GM12878 (cell line): Measurements from ENCODE around the gene NPAS3. TPM values are rescaled to one million over a fixed set of nuclear protein-coding genes. Genes with fewer than 3 reads are reported as not detected.

Experiments used
- ATAC-seq: fragments of 200-7000 bp; cut with Tn5 transposase; 3 replicates; pipeline ENCODE4 v1.9.1; 2020; ENCODE audit warnings: mild to moderate bottlenecking, moderate library complexity
- BruUV-seq: library from RNA; stranded (reverse); fragments of 400-500 nt; replicated peaks from 2 replicates; lab custom pipeline; 2021; lab: Mats Ljungman, UMichigan
- CTCF ChIA-PET: fragments of 300-600 bp; sonication (Branson Sonifier 250); formaldehyde crosslinking; extraction: SDS; loops from one replicate; lab custom pipeline; 2021; ENCODE audit warnings: inconsistent platforms; lab: Yijun Ruan, JAX
- POLR2A ChIA-PET: fragments of 350-600 bp; formaldehyde crosslinking; extraction: SDS; loops from one replicate; lab custom pipeline; 2021; ENCODE audit warnings: inconsistent platforms; lab: Charles Lee
- RAD21 ChIA-PET: fragments of 300-600 bp; sonication (Branson Sonifier 250); formaldehyde crosslinking; loops from one replicate; lab custom pipeline; 2023; ENCODE audit warnings: antibody characterized with exemption; ENCODE audit not compliant: unreplicated experiment; lab: Charles Lee
- SMC1A ChIA-PET: fragments of 300-600 bp; sonication (Branson Sonifier 250); formaldehyde crosslinking; loops from one replicate; lab custom pipeline; 2023; ENCODE audit not compliant: unreplicated experiment, uncharacterized antibody; lab: Charles Lee
- DNase-seq: peaks from one replicate; pipeline ENCODE4 v3.0.0-alpha.2; 2011; ENCODE audit warnings: low read depth, low spot score
- FAIRE-seq: peaks from 3 replicates; lab custom pipeline; 2011; peaks lifted over from hg19 to GRCh38; lab: Jason Lieb, UNC
- H2AFZ ChIP-seq: 2 replicates; pipeline ENCODE4 v1.6.0; 2011; ENCODE audit warnings: low read depth, low read length, control low read depth; ENCODE audit not compliant: control insufficient read depth
- H3K27ac ChIP-seq: 2 replicates; pipeline ENCODE4 v1.5.1; 2011; ENCODE audit warnings: control low read depth; ENCODE audit not compliant: control insufficient read depth, insufficient read depth
- H3K27me3 ChIP-seq, 2 experiments: replicated peaks in 1 of 2; 2 replicates each; pipeline versions ENCODE4 v1.6.0 to v1.6.1; 2011; ENCODE audit warnings: low read length in 1 of 2; ENCODE audit not compliant: control insufficient read depth in 2 of 2, insufficient read depth in 2 of 2
- H3K36me3 ChIP-seq, 2 experiments: 2 replicates each; pipeline ENCODE4 v1.5.1; 2011; ENCODE audit warnings: low read length in 1 of 2; ENCODE audit not compliant: control insufficient read depth in 2 of 2, insufficient read depth in 2 of 2
- H3K4me1 ChIP-seq: 2 replicates; pipeline ENCODE4 v1.6.1; 2011; ENCODE audit warnings: mild to moderate bottlenecking, low read length, moderate library complexity, mixed read lengths; ENCODE audit not compliant: control insufficient read depth, insufficient read depth
- H3K4me2 ChIP-seq: 2 replicates; pipeline ENCODE4 v1.6.0; 2011; ENCODE audit warnings: control low read depth; ENCODE audit not compliant: control insufficient read depth, insufficient read depth
- H3K4me3 ChIP-seq: fragments of 200-600 bp; sonication (generic); 2 replicates; pipeline ENCODE4 v1.5.1; 2016
- H3K79me2 ChIP-seq: 2 replicates; pipeline ENCODE4 v1.6.0; 2011; ENCODE audit warnings: low read length; ENCODE audit not compliant: control insufficient read depth, insufficient read depth
- H3K9ac ChIP-seq: 2 replicates; pipeline ENCODE4 v1.8.0; 2011; ENCODE audit warnings: low read length, control low read depth, mixed read lengths; ENCODE audit not compliant: control insufficient read depth, insufficient read depth
- H3K9me3 ChIP-seq: replicated peaks from 3 replicates; pipeline ENCODE4 v1.5.1; 2011; ENCODE audit warnings: mild to moderate bottlenecking, low read length; ENCODE audit not compliant: control insufficient read depth, insufficient read depth
- H4K20me1 ChIP-seq: 2 replicates; pipeline ENCODE4 v1.6.0; 2011; ENCODE audit not compliant: control insufficient read depth, insufficient read depth
- CBX3 ChIP-seq: fragments of 200-600 bp; sonication (generic); IDR thresholded peaks from 2 replicates; pipeline ENCODE4 v1.6.1; 2016; ENCODE audit warnings: low read depth, borderline replicate concordance
- CHD4 ChIP-seq: fragments of 200-600 bp; sonication (generic); IDR thresholded peaks from 2 replicates; pipeline ENCODE4 v1.6.1; 2016; ENCODE audit warnings: mild to moderate bottlenecking
- IKZF2 ChIP-seq, 2 experiments: fragments of 450-650 bp; IDR thresholded peaks; 2 replicates each; pipeline ENCODE4 v1.6.1; 2017; ENCODE audit warnings: mild to moderate bottlenecking in 2 of 2, moderate library complexity in 2 of 2
- KAT2A ChIP-seq: conservative IDR thresholded peaks from 2 replicates; pipeline ENCODE4 v1.6.1; 2011; ENCODE audit warnings: low read depth, low read length; ENCODE audit not compliant: control insufficient read depth
- KLF5 ChIP-seq: fragments of 450-650 bp; IDR thresholded peaks from 2 replicates; pipeline ENCODE4 v1.6.1; 2014; ENCODE audit warnings: mild to moderate bottlenecking; ENCODE audit not compliant: partially characterized antibody
- MTA3 ChIP-seq: IDR thresholded peaks from 2 replicates; pipeline ENCODE4 v1.6.1; 2012; ENCODE audit warnings: low read length, inconsistent platforms, borderline replicate concordance
- NRF1 ChIP-seq: conservative IDR thresholded peaks from 2 replicates; pipeline ENCODE4 v1.6.1; 2011; ENCODE audit warnings: mild to moderate bottlenecking, low read depth, low read length, improper control_type of control experiment
- PKNOX1 ChIP-seq: fragments of 450-650 bp; IDR thresholded peaks from 2 replicates; pipeline ENCODE4 v1.6.1; 2016; ENCODE audit warnings: mild to moderate bottlenecking
- SRF ChIP-seq, 2 experiments: IDR thresholded peaks; 2 replicates each; pipeline ENCODE4 v1.6.1; 2011; ENCODE audit warnings: low read depth in 2 of 2, low read length in 2 of 2, mild to moderate bottlenecking in 1 of 2, moderate library complexity in 1 of 2
- ZNF622 ChIP-seq: fragments of 450-650 bp; IDR thresholded peaks from 2 replicates; pipeline ENCODE4 v1.6.1; 2017; ENCODE audit warnings: mild to moderate bottlenecking, inconsistent platforms
- ZSCAN29 ChIP-seq: fragments of 450-650 bp; IDR thresholded peaks from 2 replicates; pipeline ENCODE4 v1.6.1; 2017; ENCODE audit warnings: mild to moderate bottlenecking, moderate library complexity
- WGBS: methylation state at CpG from one replicate; pipeline ENCODE4 v1.1.6; 2016; ENCODE audit warnings: low lambda C conversion rate; ENCODE audit not compliant: insufficient replicate concordance, insufficient coverage; ENCODE audit errors: missing lambda C conversion rate; 5-methylcytosine and 5-hydroxymethylcytosine counted together
- in situ Hi-C: fragments of 300-500 bp; cut with MboI; formaldehyde crosslinking; loops from 9 replicates; pipeline ENCODE4 v1.14.3; 2018; ENCODE audit warnings: mixed read lengths
- intact Hi-C: fragments of 100-400 bp; cut with micrococcal nuclease; formaldehyde crosslinking; loops from one replicate; pipeline ENCODE4 v1.14.2; 2022; ENCODE audit not compliant: unreplicated experiment
- polyA plus RNA-seq, 11 experiments: library from polyadenylated mRNA; depleted of rRNA in 4 of 11; unstranded in 6 of 11; stranded (reverse) in 5 of 11; fragments of >200 nt; fragmentation: Nextera tagmentation in 4 of 11; fragmentation: Illumina TruSeq in 1 of 11; extraction: Ambion mirVana in 4 of 11; extraction: Trizol in 1 of 11; gene quantifications; 1 replicate in 1 of 11; 2 replicates in 10 of 11; pipeline versions ENCODE4 v1.2.1 to v1.2.3, GENCODE V29; 2011 to 2016; ENCODE audit warnings: inconsistent platforms in 2 of 11, missing spikeins in 2 of 11, low read depth in 1 of 11
- total RNA-seq, 4 experiments: library from RNA; depleted of rRNA in 3 of 4; stranded (reverse); fragments of >200 nt in 3 of 4; fragmentation: Illumina TruSeq in 1 of 4; extraction: Trizol in 1 of 4; gene quantifications; 2 replicates each; pipeline versions ENCODE4 v1.2.1 to v1.2.3, GENCODE V29; 2013 to 2021
- TF ChIP-seq, protein P1 (sequence below): fragments of 450-650 bp; IDR thresholded peaks from 2 replicates; pipeline ENCODE4 v1.6.1; 2018; ENCODE audit warnings: mild to moderate bottlenecking, low read depth, moderate library complexity; ENCODE audit not compliant: partially characterized antibody

NPAS3 gene
- total and polyA plus RNA-seq, 10 of the 15 experiments (the other 5 are each of a cell fraction or from before 2014, with no cell fraction given): under 0.01 to 2.7 (median 0.03) TPM; not detected in 6

DNA sequence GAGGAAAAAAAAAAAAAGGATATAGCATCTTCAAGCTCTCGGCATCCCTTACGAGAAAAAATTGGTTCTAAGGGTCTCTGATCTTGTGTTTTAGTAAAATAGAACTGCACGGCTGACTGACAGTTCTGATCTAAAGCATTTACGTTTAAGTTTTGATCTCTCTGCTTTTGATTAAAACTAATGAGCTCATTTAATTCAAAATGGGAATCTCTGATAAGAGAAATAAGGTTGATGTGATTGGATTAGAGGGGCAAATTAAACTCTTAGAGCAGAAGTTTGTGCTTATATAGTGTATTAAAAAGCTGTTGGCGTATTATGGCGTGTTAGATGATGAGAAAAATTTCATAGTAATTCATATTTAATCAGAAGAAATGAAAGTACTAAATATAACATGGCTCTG is 794.6 kb downstream of the NPAS3 start:
- no peak for DNase-seq
- Histone ChIP-seq H2AFZ (no peak overlapping the region), H3K9me3 (no peaks in the 10 kb centered on the region), H3K36me3 (no peaks in the 10 kb centered on the region), H4K20me1 (no peaks in the 10 kb centered on the region), H3K4me1 (no peaks in the 10 kb centered on the region), H3K9ac (no peak overlapping the region), H3K4me3 (no peak overlapping the region), H3K79me2 (no peaks in the 10 kb centered on the region), H3K27me3 (no peaks in the 10 kb centered on the region), H3K4me2 (no peak overlapping the region), H3K27ac (no peak overlapping the region)
- CTCF ChIA-PET: interaction anchor here (0.6 to 2.6 kb wide), 9 partner anchors 11 to 1022 kb away, joined by 3 to 9 read pairs (median 4); no protein-coding TSS in a partner anchor
- FAIRE-seq: no peak
- in situ Hi-C loops (no loop called here), intact Hi-C loops (no loop called here)
- TF ChIP-seq MTA3: no peak
- no peak for TF ChIP-seq PKNOX1
- no peak for ATAC-seq
- SMC1A ChIA-PET: interaction anchor here (0.6 to 7.2 kb wide), 13 partner anchors 8 to 233 kb away, joined by 3 to 48 read pairs (median 3); no protein-coding TSS in a partner anchor
- POLR2A ChIA-PET: interaction anchor here (0.5 to 0.6 kb wide), 2 partner anchors 19 to 59 kb away, joined by 3 to 5 read pairs; no protein-coding TSS in a partner anchor
- RAD21 ChIA-PET: interaction anchor here (0.7 to 1.1 kb wide), 4 partner anchors 10 to 105 kb away, joined by 3 to 4 read pairs (median 3); no protein-coding TSS in a partner anchor
- WGBS: 43% methylated on average over 6 of the region's 6 CpGs
- BruUV-seq: no TSS peak

DNA sequence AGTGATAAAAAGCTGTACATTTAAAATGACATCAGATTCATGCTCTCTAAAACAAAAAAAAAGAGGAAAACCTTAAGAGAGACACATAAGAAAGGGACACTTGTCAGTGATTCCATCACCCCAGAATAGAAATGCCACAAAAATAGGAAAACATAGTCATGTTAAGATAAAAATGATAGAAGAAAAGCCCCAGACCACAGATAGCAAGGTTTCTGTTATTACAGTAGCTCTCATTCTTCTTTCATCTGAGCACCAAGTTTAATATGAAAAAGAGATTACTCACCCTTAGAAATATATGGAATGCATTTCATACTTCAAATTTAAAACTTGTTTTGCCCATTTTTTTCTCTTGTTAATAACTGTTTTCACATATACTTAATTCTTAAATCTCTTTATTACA is 795.0 kb downstream of the NPAS3 start:
- ChIA-PET POLR2A (interaction anchor here (0.6 to 1.1 kb wide), 2 partner anchors 19 to 23 kb away, joined by 3 to 5 read pairs; no protein-coding TSS in a partner anchor), CTCF (interaction anchor here (0.7 to 2.6 kb wide), 5 partner anchors 12 to 1022 kb away, joined by 3 to 9 read pairs (median 4); no protein-coding TSS in a partner anchor), SMC1A (interaction anchor here (0.6 to 7.2 kb wide), 10 partner anchors 7 to 143 kb away, joined by 3 to 48 read pairs (median 5); no protein-coding TSS in a partner anchor), RAD21 (interaction anchor here (0.7 to 1.3 kb wide), 3 partner anchors 10 to 58 kb away, joined by 3 read pairs; no protein-coding TSS in a partner anchor)
- Histone ChIP-seq H2AFZ (no peak overlapping the region), H3K4me1 (no peaks in the 10 kb centered on the region), H4K20me1 (no peaks in the 10 kb centered on the region), H3K9ac (no peak overlapping the region), H3K79me2 (no peaks in the 10 kb centered on the region), H3K4me3 (no peak overlapping the region), H3K27ac (no peak overlapping the region), H3K36me3 (no peaks in the 10 kb centered on the region), H3K4me2 (no peak overlapping the region), H3K27me3 (no peaks in the 10 kb centered on the region), H3K9me3 (no peaks in the 10 kb centered on the region)
- in situ Hi-C loops: no loop called here
- DNase-seq: no peak
- BruUV-seq: no TSS peak
- intact Hi-C loops: no loop called here
- ATAC-seq: no peak
- FAIRE-seq: no peak
- no peak for TF ChIP-seq KLF5
- no peak for TF ChIP-seq CBX3
- no peak for TF ChIP-seq IKZF2 (IDR thresholded peaks at IDR 0.05)
- no peak for TF ChIP-seq ZNF622
- TF ChIP-seq CHD4: no peak
- no peak for TF ChIP-seq SRF (IDR thresholded peaks at IDR 0.05; ENCODE audit: low read depth in 2 of 2, low read length in 2 of 2)
- TF ChIP-seq, protein P1, sequence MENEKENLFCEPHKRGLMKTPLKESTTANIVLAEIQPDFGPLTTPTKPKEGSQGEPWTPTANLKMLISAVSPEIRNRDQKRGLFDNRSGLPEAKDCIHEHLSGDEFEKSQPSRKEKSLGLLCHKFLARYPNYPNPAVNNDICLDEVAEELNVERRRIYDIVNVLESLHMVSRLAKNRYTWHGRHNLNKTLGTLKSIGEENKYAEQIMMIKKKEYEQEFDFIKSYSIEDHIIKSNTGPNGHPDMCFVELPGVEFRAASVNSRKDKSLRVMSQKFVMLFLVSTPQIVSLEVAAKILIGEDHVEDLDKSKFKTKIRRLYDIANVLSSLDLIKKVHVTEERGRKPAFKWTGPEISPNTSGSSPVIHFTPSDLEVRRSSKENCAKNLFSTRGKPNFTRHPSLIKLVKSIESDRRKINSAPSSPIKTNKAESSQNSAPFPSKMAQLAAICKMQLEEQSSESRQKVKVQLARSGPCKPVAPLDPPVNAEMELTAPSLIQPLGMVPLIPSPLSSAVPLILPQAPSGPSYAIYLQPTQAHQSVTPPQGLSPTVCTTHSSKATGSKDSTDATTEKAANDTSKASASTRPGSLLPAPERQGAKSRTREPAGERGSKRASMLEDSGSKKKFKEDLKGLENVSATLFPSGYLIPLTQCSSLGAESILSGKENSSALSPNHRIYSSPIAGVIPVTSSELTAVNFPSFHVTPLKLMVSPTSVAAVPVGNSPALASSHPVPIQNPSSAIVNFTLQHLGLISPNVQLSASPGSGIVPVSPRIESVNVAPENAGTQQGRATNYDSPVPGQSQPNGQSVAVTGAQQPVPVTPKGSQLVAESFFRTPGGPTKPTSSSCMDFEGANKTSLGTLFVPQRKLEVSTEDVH: no peak
- no peak for TF ChIP-seq NRF1
- no peak for TF ChIP-seq ZSCAN29
- TF ChIP-seq KAT2A: no peak
